Measurements from ENCODE around the gene FNBP1L.
A peak's percentile ranks its signal among the peaks of the same experiment; 100 is the strongest.

The FNBP1L gene

GRCh38 chr1:93565496-93566206 lies 117.7 kb downstream of the FNBP1L start:
- H2BK15ac ChIP-seq (ENCODE audit: low read length), result no peak overlapping the region
- H3K9me3 ChIP-seq (replicated peaks in 1 of 2; ENCODE audit: control insufficient read depth in 2 of 2, insufficient read depth in 1 of 2, low read depth in 1 of 2, low read length in 2 of 2), result peaks cover 0 to 2% of the 10 kb centered on the region in 2 donors
- H3K27ac ChIP-seq (replicated peaks; ENCODE audit: low read length), result no peak overlapping the region
- H2BK12ac ChIP-seq (ENCODE audit: low read length), result no peak overlapping the region
- no peak overlapping the region for H3K9ac ChIP-seq (ENCODE audit: low read depth, low read length, poor library complexity)
- H3K4me3 ChIP-seq (ENCODE audit: low read length in 2 of 2), result no peak overlapping the region
- WGBS, 2 donors (ENCODE audit: extremely low coverage in 2 of 2, insufficient read length in 2 of 2, insufficient replicate concordance in 1 of 2), result no CpG with 5 or more reads among the region's 4 CpGs
- no peaks in the 10 kb centered on the region for H3K79me1 ChIP-seq (ENCODE audit: low read depth, low read length)
- no peak overlapping the region for H4K8ac ChIP-seq (ENCODE audit: low read depth, low read length)
- H3K14ac ChIP-seq (ENCODE audit: low read length), result no peak overlapping the region
- H2AFZ ChIP-seq (ENCODE audit: low read length), result no peak overlapping the region
- H3K18ac ChIP-seq (ENCODE audit: low read length), result no peak overlapping the region
- no peak overlapping the region for H4K91ac ChIP-seq (ENCODE audit: low read depth, low read length, poor library complexity)
- no peaks in the 10 kb centered on the region for H3K27me3 ChIP-seq (ENCODE audit: control insufficient read depth in 3 of 3, insufficient read depth in 3 of 3, low read depth in 1 of 3, low read length in 3 of 3)
- no peak overlapping the region for H3K4ac ChIP-seq (ENCODE audit: low read length)
- H3K23ac ChIP-seq (ENCODE audit: low read depth, low read length, poor library complexity), result no peak overlapping the region
- H3K36me3 ChIP-seq (replicated peaks in 1 of 2; ENCODE audit: control insufficient read depth in 2 of 2, insufficient read depth in 2 of 2, low read length in 2 of 2), result peaks cover 25 to 96% of the 10 kb centered on the region in 2 donors
- H2AK5ac ChIP-seq (ENCODE audit: low read depth, low read length), result no peak overlapping the region
- H2BK120ac ChIP-seq (ENCODE audit: low read depth, low read length), result no peak overlapping the region
- no peak for DNase-seq (ENCODE audit: low spot score)
- no peak overlapping the region for H2BK5ac ChIP-seq (ENCODE audit: low read length)
- peaks cover 0 to 5% of the 10 kb centered on the region in 2 donors for H3K4me1 ChIP-seq (ENCODE audit: control insufficient read depth in 2 of 2, insufficient read depth in 1 of 2, low read depth in 1 of 2, low read length in 2 of 2)
- H3K4me2 ChIP-seq (ENCODE audit: insufficient read depth, low read length, poor library complexity, severe bottlenecking), result no peak overlapping the region

- Histone ChIP-seq H2AFZ (ENCODE audit: low read length) (no peak overlapping the region), H3K4me2 (ENCODE audit: insufficient read depth, low read length, poor library complexity, severe bottlenecking) (no peak overlapping the region), H3K4ac (ENCODE audit: low read length) (no peak overlapping the region), H3K36me3 (replicated peaks in 1 of 2; ENCODE audit: control insufficient read depth in 2 of 2, insufficient read depth in 2 of 2, low read length in 2 of 2) (peaks cover 25 to 96% of the 10 kb centered on the region in 2 donors), H3K27ac (replicated peaks; ENCODE audit: low read length) (peak overlapping the region; percentile 2), H3K23ac (ENCODE audit: low read depth, low read length, poor library complexity) (no peak overlapping the region), H2AK5ac (ENCODE audit: low read depth, low read length) (no peak overlapping the region), H4K8ac (ENCODE audit: low read depth, low read length) (no peak overlapping the region), H3K4me3 (ENCODE audit: low read length in 2 of 2) (no peak overlapping the region), H3K14ac (ENCODE audit: low read length) (no peak overlapping the region), H2BK5ac (ENCODE audit: low read length) (no peak overlapping the region), H2BK15ac (ENCODE audit: low read length) (no peak overlapping the region), H2BK12ac (ENCODE audit: low read length) (no peak overlapping the region), H3K9me3 (replicated peaks in 1 of 2; ENCODE audit: control insufficient read depth in 2 of 2, insufficient read depth in 1 of 2, low read depth in 1 of 2, low read length in 2 of 2) (peaks cover 0 to 2% of the 10 kb centered on the region in 2 donors), H3K4me1 (ENCODE audit: control insufficient read depth in 2 of 2, insufficient read depth in 1 of 2, low read depth in 1 of 2, low read length in 2 of 2) (peaks cover 0 to 5% of the 10 kb centered on the region in 2 donors), H3K9ac (ENCODE audit: low read depth, low read length, poor library complexity) (no peak overlapping the region), H4K91ac (ENCODE audit: low read depth, low read length, poor library complexity) (no peak overlapping the region), H2BK120ac (ENCODE audit: low read depth, low read length) (no peak overlapping the region), H3K27me3 (ENCODE audit: control insufficient read depth in 3 of 3, insufficient read depth in 3 of 3, low read depth in 1 of 3, low read length in 3 of 3) (no peaks in the 10 kb centered on the region), H3K79me1 (ENCODE audit: low read depth, low read length) (no peaks in the 10 kb centered on the region), H3K18ac (ENCODE audit: low read length) (no peak overlapping the region)
- no CpG with 5 or more reads among the region's 10 CpGs for WGBS, 2 donors (ENCODE audit: extremely low coverage in 2 of 2, insufficient read length in 2 of 2, insufficient replicate concordance in 1 of 2)
- no peak for DNase-seq (ENCODE audit: low spot score)
Observed at GRCh38 chr1:93566227-93566626, 118.3 kb downstream of the FNBP1L start.

GRCh38 chr1:93567255-93567918 lies 119.5 kb downstream of the FNBP1L start:
- Histone ChIP-seq H2AFZ (ENCODE audit: low read length) (no peak overlapping the region), H2BK12ac (ENCODE audit: low read length) (no peak overlapping the region), H3K4me2 (ENCODE audit: insufficient read depth, low read length, poor library complexity, severe bottlenecking) (no peak overlapping the region), H4K91ac (ENCODE audit: low read depth, low read length, poor library complexity) (no peak overlapping the region), H3K27me3 (ENCODE audit: control insufficient read depth in 3 of 3, insufficient read depth in 3 of 3, low read depth in 1 of 3, low read length in 3 of 3) (no peaks in the 10 kb centered on the region), H3K9me3 (replicated peaks in 1 of 2; ENCODE audit: control insufficient read depth in 2 of 2, insufficient read depth in 1 of 2, low read depth in 1 of 2, low read length in 2 of 2) (no peaks in the 10 kb centered on the region), H3K4me3 (ENCODE audit: low read length in 2 of 2) (no peak overlapping the region), H3K14ac (ENCODE audit: low read length) (no peak overlapping the region), H4K8ac (ENCODE audit: low read depth, low read length) (no peak overlapping the region), H2BK5ac (ENCODE audit: low read length) (no peak overlapping the region), H2BK120ac (ENCODE audit: low read depth, low read length) (no peak overlapping the region), H3K36me3 (replicated peaks in 1 of 2; ENCODE audit: control insufficient read depth in 2 of 2, insufficient read depth in 2 of 2, low read length in 2 of 2) (peaks cover 21 to 96% of the 10 kb centered on the region in 2 donors), H2AK5ac (ENCODE audit: low read depth, low read length) (no peak overlapping the region), H3K79me1 (ENCODE audit: low read depth, low read length) (no peaks in the 10 kb centered on the region), H3K27ac (replicated peaks; ENCODE audit: low read length) (no peak overlapping the region), H3K4me1 (ENCODE audit: control insufficient read depth in 2 of 2, insufficient read depth in 1 of 2, low read depth in 1 of 2, low read length in 2 of 2) (peaks cover 0 to 5% of the 10 kb centered on the region in 2 donors), H3K18ac (ENCODE audit: low read length) (no peak overlapping the region), H3K4ac (ENCODE audit: low read length) (no peak overlapping the region), H3K9ac (ENCODE audit: low read depth, low read length, poor library complexity) (no peak overlapping the region), H2BK15ac (ENCODE audit: low read length) (no peak overlapping the region), H3K23ac (ENCODE audit: low read depth, low read length, poor library complexity) (no peak overlapping the region)
- no peak for DNase-seq (ENCODE audit: low spot score)
- WGBS, 2 donors (ENCODE audit: extremely low coverage in 2 of 2, insufficient read length in 2 of 2, insufficient replicate concordance in 1 of 2), result no CpG with 5 or more reads among the region's 15 CpGs

- Histone ChIP-seq H3K4ac (ENCODE audit: low read length) (no peak overlapping the region), H2BK120ac (ENCODE audit: low read depth, low read length) (no peak overlapping the region), H2BK12ac (ENCODE audit: low read length) (no peak overlapping the region), H3K4me1 (ENCODE audit: control insufficient read depth in 2 of 2, insufficient read depth in 1 of 2, low read depth in 1 of 2, low read length in 2 of 2) (peaks cover 0 to 7% of the 10 kb centered on the region in 2 donors), H3K27me3 (ENCODE audit: control insufficient read depth in 3 of 3, insufficient read depth in 3 of 3, low read depth in 1 of 3, low read length in 3 of 3) (no peaks in the 10 kb centered on the region), H3K79me1 (ENCODE audit: low read depth, low read length) (no peaks in the 10 kb centered on the region), H2AFZ (ENCODE audit: low read length) (no peak overlapping the region), H4K91ac (ENCODE audit: low read depth, low read length, poor library complexity) (no peak overlapping the region), H3K18ac (ENCODE audit: low read length) (no peak overlapping the region), H3K9me3 (replicated peaks in 1 of 2; ENCODE audit: control insufficient read depth in 2 of 2, insufficient read depth in 1 of 2, low read depth in 1 of 2, low read length in 2 of 2) (no peaks in the 10 kb centered on the region), H3K23ac (ENCODE audit: low read depth, low read length, poor library complexity) (no peak overlapping the region), H3K9ac (ENCODE audit: low read depth, low read length, poor library complexity) (no peak overlapping the region), H3K27ac (replicated peaks; ENCODE audit: low read length) (no peak overlapping the region), H2BK5ac (ENCODE audit: low read length) (no peak overlapping the region), H2AK5ac (ENCODE audit: low read depth, low read length) (no peak overlapping the region), H4K8ac (ENCODE audit: low read depth, low read length) (no peak overlapping the region), H3K36me3 (replicated peaks in 1 of 2; ENCODE audit: control insufficient read depth in 2 of 2, insufficient read depth in 2 of 2, low read length in 2 of 2) (peaks cover 21 to 97% of the 10 kb centered on the region in 2 donors), H3K14ac (ENCODE audit: low read length) (no peak overlapping the region), H2BK15ac (ENCODE audit: low read length) (no peak overlapping the region), H3K4me3 (ENCODE audit: low read length in 2 of 2) (no peak overlapping the region), H3K4me2 (ENCODE audit: insufficient read depth, low read length, poor library complexity, severe bottlenecking) (no peak overlapping the region)
- no peak for DNase-seq (ENCODE audit: low spot score)
- WGBS, 2 donors (ENCODE audit: extremely low coverage in 2 of 2, insufficient read length in 2 of 2, insufficient replicate concordance in 1 of 2), result no CpG with 5 or more reads among the region's 2 CpGs
Observed at GRCh38 chr1:93569489-93569888, 121.6 kb downstream of the FNBP1L start.
